Prostate gland (tissue), 2 donors: ENCODE data around the gene ZNF768. TPM values are rescaled to one million over a fixed set of nuclear protein-coding genes. Genes with fewer than 3 reads are reported as not detected.

Experiments
- DNase-seq: peaks from one replicate; pipeline ENCODE4 v3.0.0-alpha.2; 2019; ENCODE audit warnings: low spot score
- H3K27ac ChIP-seq, 2 donors: fragments of 200-600 bp; sonication (generic); 2 replicates each; pipeline ENCODE4 v1.5.1; 2017 to 2019
- H3K27me3 ChIP-seq: fragments of 200-600 bp; sonication (generic); replicated peaks from 2 replicates; pipeline ENCODE4 v1.5.1; 2019; ENCODE audit not compliant: insufficient read depth
- H3K36me3 ChIP-seq, 2 donors: fragments of 200-600 bp; sonication (generic); 1 replicate in 1 of 2; 2 replicates in 1 of 2; pipeline versions ENCODE4 v1.5.1 to v1.8.1; 2017 to 2019
- H3K4me1 ChIP-seq: fragments of 200-600 bp; sonication (generic); replicated peaks from 2 replicates; pipeline ENCODE4 v1.5.1; 2019
- H3K4me3 ChIP-seq, 2 donors: fragments of 200-600 bp; sonication (generic); 2 replicates each; pipeline ENCODE4 v1.5.1; 2017 to 2019
- H3K9me3 ChIP-seq: fragments of 200-600 bp; sonication (generic); 2 replicates; pipeline ENCODE4 v1.5.1; 2017
- CTCF ChIP-seq, 4 experiments: fragments of 200-600 bp in 2 of 4; fragments of 450-650 bp in 2 of 4; sonication (generic) in 2 of 4; IDR thresholded peaks; 1 replicate in 3 of 4; 2 replicates in 1 of 4; pipeline ENCODE4 v1.5.1; 2016 to 2019; ENCODE audit warnings: antibody characterized with exemption in 4 of 4, mild to moderate bottlenecking in 2 of 4, moderate library complexity in 2 of 4
- POLR2A ChIP-seq: fragments of 450-650 bp; IDR thresholded peaks from one replicate; pipeline ENCODE4 v1.6.1; 2016; ENCODE audit warnings: antibody characterized with exemption, mild to moderate bottlenecking
- POLR2AphosphoS5 ChIP-seq: sonication (generic); formaldehyde crosslinking; IDR thresholded peaks from one replicate; pipeline ENCODE4 v1.6.1; 2017; ENCODE audit warnings: antibody characterized with exemption
- WGBS: methylation state at CpG from one replicate; pipeline ENCODE4 v1.1.5; 2018; 5-methylcytosine and 5-hydroxymethylcytosine counted together
- intact Hi-C: fragments of 100-400 bp; cut with DNase I; formaldehyde crosslinking; loops from one replicate; pipeline ENCODE4 v1.14.2; 2022
- total RNA-seq, 2 donors: library from RNA; depleted of rRNA; stranded (reverse); fragments of >200 nt; gene quantifications; one replicate each; pipeline ENCODE4 v1.1.0, GENCODE V29; 2016

ZNF768 gene
- total RNA-seq, 2 donors from 2014 or later, result 46.5 to 61.1 TPM

DNA sequence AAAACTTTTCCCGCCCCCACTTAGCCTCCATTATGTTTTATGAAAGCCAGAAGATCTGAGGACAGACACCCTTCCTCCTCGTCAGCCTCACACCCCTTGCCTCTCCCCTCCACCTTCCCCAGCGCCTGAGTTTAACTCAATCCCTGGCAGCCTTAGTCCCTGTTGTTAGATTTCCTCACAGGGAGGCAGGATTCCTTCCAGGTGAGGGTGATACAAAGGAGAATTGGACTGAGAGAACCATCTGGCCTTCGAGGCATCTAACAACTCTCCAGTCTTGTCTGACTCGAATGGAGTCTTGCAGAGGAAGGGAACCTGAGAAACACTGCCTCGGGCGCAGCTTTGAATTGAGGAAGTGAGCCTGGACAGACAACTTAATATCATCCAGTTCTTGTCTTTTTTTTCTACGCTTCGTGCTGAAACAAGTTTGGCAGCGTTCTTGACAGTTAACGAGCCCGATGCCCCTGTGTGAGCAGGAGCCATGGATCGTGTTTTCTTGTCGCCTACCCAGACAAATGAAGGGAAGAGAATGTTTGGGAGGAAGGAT, 1.3 kb upstream of the ZNF768 start:
- TF ChIP-seq CTCF (IDR thresholded peaks at IDR 0.05) (no peak), POLR2A (no peak), POLR2AphosphoS5 (no peak)
- H3K9me3 ChIP-seq, result no peaks in the 10 kb centered on the region
- H3K36me3 ChIP-seq, result peaks cover 0 to 4% of the 10 kb centered on the region in 2 donors
- peak; percentile 75 for DNase-seq
- intact Hi-C loops, result loop anchor here (5.0 kb wide), 1 partner anchor 95 kb away; the partner anchor contains the start of gene DCTPP1
- H3K27me3 ChIP-seq, result no peaks in the 10 kb centered on the region
- no peaks in the 10 kb centered on the region for H3K4me1 ChIP-seq
- peak overlapping the region; percentile 77 to 94 for H3K4me3 ChIP-seq
- H3K27ac ChIP-seq, result peak overlapping the region; percentile 96 to 99
- WGBS, result 7% methylated on average over 14 of the region's 14 CpGs

- Histone ChIP-seq H3K27ac (peak overlapping the region; percentile 96 to 99), H3K36me3 (peaks cover 0 to 4% of the 10 kb centered on the region in 2 donors), H3K9me3 (no peaks in the 10 kb centered on the region), H3K4me1 (no peaks in the 10 kb centered on the region), H3K4me3 (peak overlapping the region; percentile 77 to 94), H3K27me3 (no peaks in the 10 kb centered on the region)
- WGBS, result under 1% methylated on average over 36 of the region's 79 CpGs
- intact Hi-C loops, result loop anchor here (5.0 kb wide), 1 partner anchor 95 kb away; the partner anchor contains the start of gene DCTPP1
- TF ChIP-seq POLR2A (peak; percentile 42), POLR2AphosphoS5 (peak; percentile 94), CTCF (IDR thresholded peaks at IDR 0.05) (peak in 2 of 4 experiments; percentile 41 to 50)
- DNase-seq, result peak; percentile 99
Measured at GRCh38 chr16:30526823-30527634, 663 bp upstream of the ZNF768 start.

DNA sequence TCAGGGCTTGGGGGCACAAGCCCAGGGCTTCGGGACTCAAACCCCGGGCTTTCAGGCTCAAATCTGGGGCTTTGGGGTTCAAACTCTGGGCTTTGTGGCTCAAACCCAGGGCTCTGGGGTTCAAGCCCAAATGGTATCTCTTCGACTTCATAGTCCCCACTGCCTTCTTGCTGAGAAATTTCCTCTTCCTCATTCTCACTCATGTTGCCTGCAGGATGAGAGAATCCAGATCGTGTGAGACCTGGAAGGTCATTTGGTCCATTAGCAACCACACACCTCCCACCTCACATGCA, 576 bp downstream of the ZNF768 start:
- Histone ChIP-seq H3K27me3 (no peaks in the 10 kb centered on the region), H3K4me1 (no peaks in the 10 kb centered on the region), H3K4me3 (peak overlapping the region; percentile 77 to 94), H3K9me3 (no peaks in the 10 kb centered on the region), H3K36me3 (peaks cover 0 to 4% of the 10 kb centered on the region in 2 donors), H3K27ac (peak overlapping the region; percentile 96 to 99)
- intact Hi-C loops, result loop anchor here (5.0 kb wide), 1 partner anchor 93 kb away; the partner anchor contains the start of gene DCTPP1
- 46% methylated on average over 4 of the region's 4 CpGs for WGBS
- no peak for DNase-seq
- TF ChIP-seq CTCF (IDR thresholded peaks at IDR 0.05) (no peak), POLR2AphosphoS5 (no peak), POLR2A (no peak)

DNA sequence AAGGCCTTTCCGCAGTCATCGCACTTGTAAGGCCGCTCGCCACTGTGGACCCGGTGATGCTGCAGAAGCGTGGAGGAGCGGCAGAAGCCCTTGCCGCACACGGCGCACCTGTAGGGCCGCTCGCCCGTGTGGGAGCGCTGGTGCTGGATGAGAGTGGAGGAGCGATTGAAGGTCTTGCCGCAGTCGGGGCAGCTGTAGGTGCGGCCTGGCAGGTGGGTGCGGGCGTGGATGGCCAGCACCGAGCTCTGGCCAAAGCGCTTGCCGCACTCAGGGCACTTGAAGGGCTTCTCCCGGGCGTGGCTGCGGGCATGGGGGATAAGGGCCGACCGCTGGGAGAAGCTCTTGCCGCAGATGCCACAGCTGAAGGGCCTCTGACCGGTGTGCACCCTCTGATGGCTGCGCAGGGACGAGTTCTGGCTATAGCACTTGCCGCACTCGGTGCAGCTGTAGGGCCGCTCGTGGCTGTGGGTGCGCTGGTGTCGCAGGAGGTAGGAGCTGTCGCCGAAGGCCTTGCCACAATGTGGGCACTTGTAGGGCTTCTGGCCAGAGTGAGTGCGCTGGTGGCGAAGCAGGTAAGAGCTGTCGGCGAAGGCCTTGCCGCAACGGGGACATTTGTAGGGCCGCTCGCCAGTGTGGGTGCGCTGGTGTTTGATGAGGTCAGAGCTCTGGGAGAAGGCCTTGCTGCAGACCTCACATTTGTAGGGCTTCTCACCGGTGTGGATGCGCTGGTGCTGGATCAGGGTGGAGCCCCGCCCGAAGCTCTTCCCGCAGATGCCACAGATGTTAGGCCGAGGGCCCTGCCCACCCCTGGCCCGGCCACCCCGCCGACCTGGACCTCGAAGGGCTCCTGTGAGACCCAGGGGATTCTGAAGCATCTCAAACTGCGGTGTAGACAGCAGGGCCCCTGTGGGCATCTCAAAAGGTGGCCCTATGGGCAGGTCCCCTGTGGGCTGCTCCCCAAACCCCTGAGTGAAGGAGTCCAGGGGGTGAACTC, 1.5 kb downstream of the ZNF768 start:
- Histone ChIP-seq H3K27ac (no peak overlapping the region), H3K36me3 (peaks cover 0 to 4% of the 10 kb centered on the region in 2 donors), H3K4me1 (no peaks in the 10 kb centered on the region), H3K9me3 (no peaks in the 10 kb centered on the region), H3K4me3 (no peak overlapping the region), H3K27me3 (no peaks in the 10 kb centered on the region)
- WGBS, result 92% methylated on average over 60 of the region's 60 CpGs
- intact Hi-C loops, result loop anchor here (5.0 kb wide), 1 partner anchor 93 kb away; the partner anchor contains the start of gene DCTPP1
- no peak for DNase-seq
- TF ChIP-seq POLR2A, result no peak
